ENCODE results near the gene CCDC149.
"Not testable (repeated sequence)": the region's sequence is repeated elsewhere in the genome, so short reads cannot be mapped to it uniquely, and the experiment has no call there.

The CCDC149 gene

DNA sequence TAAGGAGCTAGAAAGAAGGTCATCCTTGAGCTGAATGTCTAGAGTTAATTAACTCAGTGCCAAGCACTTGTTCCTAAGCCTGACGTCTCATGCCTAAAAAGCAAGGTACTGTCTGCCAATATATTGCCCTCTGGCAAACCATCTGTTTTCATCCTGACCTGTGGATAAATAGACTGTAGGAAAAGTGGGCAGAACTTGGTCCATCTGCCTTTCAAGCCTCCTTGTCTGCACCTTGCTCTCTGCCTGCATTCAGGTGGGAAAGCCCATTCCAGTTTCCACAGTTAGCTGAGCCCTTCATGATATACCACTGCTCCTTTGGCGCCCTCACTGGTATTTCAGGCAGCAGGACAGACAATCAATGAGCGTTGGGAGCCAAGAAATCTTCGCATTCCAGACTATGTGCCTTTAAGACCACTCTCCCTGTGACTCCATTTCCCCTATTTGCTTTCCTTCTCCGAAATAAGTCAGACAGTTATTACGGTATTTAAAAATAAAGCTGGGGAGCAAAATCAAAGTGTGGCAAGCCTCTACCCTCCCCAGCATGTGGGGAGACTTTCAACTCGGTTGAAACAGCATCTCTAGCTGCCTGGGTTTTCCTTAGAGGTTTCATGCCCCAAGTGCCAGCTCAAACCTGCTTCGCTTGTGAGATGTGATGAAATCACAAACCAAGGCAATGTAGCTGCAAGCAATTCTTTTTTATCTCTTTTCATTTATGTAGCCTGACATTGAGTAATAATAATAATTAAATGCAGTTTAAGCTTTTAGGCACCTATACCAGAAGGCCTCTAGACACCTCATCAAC is 2.5 kb upstream of the CCDC149 start:
- no peak for DNase-seq

GRCh38 chr4:24914460-24914859 is 1.6 kb upstream of the CCDC149 start:
- no peak for DNase-seq

GRCh38 chr4:24913119-24913485 is 260 bp upstream of the CCDC149 start:
- DNase-seq, result no peak

GRCh38 chr4:24910499-24910898 is 2.3 kb downstream of the CCDC149 start:
- no peak for DNase-seq

DNA sequence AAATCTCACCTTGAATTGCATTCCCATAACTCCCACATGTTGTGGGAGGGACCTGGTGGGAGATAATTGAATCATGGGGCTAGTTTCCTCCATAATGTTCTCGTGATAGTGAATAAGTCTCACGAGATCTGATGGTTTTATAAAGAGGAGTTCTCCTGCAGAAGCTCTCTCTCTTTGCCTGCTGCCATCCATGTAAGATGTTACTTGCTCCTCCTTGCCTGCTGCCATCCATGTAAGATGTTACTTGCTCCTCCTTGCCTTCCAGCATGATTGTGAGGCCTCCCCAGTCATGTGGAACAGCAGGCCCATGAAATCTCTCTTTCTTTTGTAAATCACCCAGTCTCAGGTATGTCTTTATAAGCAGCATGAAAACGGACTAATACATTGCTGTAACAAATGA is 3.2 kb downstream of the CCDC149 start:
- not testable (repeated sequence) for DNase-seq

- no peak for DNase-seq
Measured at GRCh38 chr4:24897639-24898038, 15.2 kb downstream of the CCDC149 start.

GRCh38 chr4:24896977-24897376 is 15.9 kb downstream of the CCDC149 start:
- DNase-seq, result no peak

DNA sequence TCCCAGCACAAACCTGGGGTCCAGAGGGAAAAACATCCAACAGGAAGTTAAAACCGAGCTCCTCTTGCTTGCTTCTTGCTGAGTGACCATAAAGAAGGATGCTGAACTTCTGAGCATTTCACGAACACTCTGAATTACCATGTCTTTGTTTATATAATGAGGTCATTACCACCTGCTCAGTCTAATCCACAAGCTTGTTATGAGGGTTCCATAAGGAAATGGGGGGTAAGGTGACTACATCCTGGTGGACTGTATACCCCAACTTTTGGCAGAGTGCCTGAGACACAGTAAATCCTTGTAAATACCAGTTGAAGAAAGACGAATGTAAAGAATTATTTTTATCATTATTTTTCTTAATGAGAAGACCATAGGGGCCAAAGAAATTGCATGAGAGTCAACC is 16.8 kb downstream of the CCDC149 start:
- DNase-seq, result no peak

GRCh38 chr4:24895461-24895860 is 17.4 kb downstream of the CCDC149 start:
- no peak for DNase-seq

- no peak for DNase-seq
Measured at GRCh38 chr4:24894846-24895245, 18.0 kb downstream of the CCDC149 start.

- no peak for DNase-seq
Measured at GRCh38 chr4:24894243-24894642, 18.6 kb downstream of the CCDC149 start.

GRCh38 chr4:24892778-24893177 is 20.1 kb downstream of the CCDC149 start:
- no peak for DNase-seq

DNA sequence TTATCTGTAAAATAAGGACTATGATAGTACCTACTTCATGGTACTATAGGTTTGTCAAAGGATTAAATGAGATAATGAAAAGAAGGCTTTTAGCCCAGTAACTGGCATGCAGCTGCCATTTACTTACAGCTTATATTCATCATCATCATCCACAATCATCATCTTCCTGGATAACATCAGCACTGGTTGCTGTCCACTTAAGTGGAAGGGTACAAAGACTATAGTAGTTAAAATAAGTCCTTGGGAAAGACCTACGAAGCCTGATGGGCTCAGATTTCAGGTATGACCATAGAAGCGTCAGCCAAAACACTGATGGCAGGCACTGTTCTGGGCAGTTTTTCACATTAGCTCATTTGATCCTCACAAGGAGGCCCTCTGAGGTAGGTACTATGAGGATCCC is 20.6 kb downstream of the CCDC149 start:
- DNase-seq, result no peak

GRCh38 chr4:24890561-24891126 is 22.2 kb downstream of the CCDC149 start:
- DNase-seq, result no peak

GRCh38 chr4:24889991-24890390 is 22.9 kb downstream of the CCDC149 start:
- DNase-seq, result no peak

DNA sequence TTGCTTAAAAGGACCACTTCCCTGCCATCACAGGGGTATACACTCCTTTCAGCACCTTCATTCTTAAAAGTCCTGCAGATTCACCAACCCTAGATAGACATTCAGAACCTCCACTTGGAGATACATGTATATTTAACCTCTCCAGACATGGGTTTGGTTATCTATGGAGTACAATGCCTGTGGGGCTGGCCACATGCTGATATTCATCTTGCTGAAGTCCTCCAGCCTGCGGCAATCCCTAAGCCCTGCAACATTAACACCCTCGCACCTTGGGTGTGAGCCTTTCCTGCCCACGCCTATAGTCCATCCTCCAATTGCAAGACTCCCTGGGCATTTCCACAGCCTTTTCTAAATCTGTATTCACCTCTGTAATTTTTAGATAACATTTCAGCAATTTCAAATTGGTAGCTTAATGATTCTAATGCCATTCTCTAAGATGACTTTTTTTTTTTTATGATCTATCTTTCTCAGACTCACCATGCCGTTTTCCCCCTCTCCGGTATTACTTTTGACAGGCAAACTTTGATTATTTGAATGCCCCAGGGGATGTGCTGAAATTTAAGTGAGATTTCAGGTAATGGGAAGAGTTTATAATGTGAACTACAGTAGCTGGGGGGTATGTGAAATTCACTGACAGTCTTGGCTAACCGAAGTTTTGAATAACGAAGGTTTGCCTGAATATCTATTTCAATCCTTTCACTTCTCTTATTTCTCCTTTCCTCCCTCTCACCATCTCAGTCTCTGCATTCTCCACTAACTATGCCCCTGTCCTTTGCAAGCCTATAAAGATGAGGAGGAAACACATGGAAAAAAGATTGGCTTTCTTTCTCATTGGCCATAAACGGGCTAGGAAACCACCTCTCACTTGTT is 24.1 kb downstream of the CCDC149 start:
- DNase-seq, result no peak

DNA sequence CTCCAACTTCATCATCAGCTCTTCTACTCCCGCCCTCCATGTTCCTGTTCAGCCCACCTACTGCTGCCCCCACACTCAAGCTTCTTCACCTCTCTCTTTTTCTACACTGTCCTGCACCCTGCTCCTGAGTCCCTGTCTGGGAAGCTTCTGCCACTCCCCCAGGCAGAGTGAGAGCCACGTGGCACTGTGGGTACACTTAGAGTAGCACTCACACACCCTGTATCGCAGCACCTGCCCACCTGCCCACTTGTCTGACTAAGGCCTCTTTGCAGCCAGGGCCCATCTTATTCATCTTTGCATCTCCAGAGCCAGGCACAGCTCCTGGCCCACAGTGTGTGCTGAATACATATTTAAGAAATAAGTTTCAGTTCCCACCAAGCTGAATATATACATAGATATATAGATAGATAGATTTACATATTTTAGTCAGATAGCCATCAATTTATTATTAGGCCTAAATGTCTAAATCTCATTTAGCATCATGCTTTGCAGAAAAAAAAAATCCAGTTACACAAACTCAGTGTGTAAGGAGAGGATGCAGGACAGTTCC is 24.9 kb downstream of the CCDC149 start:
- DNase-seq, result no peak

- DNase-seq, result no peak
Measured at GRCh38 chr4:24886596-24886995, 26.2 kb downstream of the CCDC149 start.

DNA sequence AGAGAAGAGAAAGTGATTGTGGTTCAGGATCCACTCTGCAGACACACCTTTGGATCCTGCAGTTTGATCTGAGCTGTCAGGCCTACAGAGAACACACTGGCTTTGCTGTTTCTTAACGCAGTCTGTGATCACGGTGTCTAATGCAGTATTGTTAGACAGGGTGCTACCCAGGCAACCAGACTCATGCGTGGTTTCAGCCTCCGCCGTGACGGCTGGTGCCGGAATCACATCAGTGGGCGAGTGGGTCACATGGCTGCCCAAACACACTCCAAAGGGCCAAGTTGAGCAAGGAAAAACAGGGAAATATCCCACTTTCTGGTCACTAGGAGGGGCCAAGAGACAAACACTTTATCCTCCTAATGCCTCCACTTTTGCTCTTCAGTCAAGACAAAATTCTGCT is 27.5 kb downstream of the CCDC149 start:
- no peak for DNase-seq

DNA sequence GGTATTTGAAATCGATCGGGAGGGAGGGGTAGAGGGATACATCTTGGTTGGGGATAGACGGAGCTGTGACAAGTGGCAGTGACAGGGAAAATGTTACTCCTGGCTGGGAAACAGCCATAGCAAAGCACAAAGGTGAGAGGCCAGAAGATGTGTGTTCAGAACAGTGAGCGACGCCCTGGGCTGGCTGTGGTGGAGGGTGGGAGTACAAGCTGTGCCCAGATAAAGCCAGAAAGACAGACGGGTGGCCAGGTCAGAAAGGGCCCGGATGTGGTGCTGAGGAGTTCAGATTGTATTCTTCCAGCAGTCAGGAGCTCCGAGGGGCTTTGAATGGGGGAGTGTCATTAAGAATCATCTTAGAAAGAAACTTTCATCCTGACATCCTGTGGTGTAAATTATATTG is 27.9 kb downstream of the CCDC149 start:
- no peak for DNase-seq

- DNase-seq, result no peak
Measured at GRCh38 chr4:24881508-24882196, 31.2 kb downstream of the CCDC149 start.

- no peak for DNase-seq
Measured at GRCh38 chr4:24880186-24880585, 32.7 kb downstream of the CCDC149 start.

DNA sequence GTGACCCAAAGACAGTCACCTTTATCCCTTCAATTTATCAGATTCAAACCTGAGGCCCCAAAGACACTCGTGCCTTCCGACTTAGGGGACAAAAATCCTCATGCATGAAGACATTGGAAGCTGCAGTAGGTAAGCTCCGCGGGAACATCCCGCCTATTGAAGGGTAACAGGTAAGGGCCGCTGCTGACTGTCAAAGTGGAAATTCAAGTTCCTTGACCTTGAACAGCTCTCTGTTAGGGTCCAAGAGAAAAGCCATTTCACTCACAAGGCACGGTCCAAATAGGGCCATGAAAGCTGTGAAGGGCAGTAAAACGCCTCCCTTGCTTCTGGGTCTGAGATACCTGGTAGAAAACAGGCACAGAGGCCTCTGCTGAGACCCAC is 34.2 kb downstream of the CCDC149 start:
- no peak for DNase-seq

All from DMS 273 treated with DMSO at 0.1 percent for 48 hours (cell line).